ENCODE results near the gene TCF4.

TCF4 gene

DNA sequence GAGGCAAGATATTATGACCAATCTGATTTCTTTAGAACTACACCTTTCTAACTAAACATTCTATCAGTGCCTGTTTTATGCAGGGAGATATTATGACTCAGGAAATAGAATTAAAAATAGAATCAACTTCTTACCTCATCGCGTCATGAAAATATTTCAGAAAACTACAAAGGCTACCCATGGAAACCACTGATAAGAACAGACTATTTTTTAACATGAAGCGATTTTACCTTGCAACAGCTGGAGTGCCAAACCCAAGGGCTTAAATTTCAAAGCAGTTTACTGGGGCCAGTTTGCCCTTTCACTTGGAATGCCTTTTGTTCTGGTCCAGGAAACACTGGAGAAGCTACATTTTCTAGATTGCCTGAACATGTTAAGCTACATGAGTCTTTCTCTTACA is 323.9 kb downstream of the TCF4 start:
- Histone ChIP-seq H2AFZ (ENCODE audit: low read length) (no peak overlapping the region), H3K9me3 (replicated peaks; ENCODE audit: insufficient read depth, low read length) (no peaks in the 10 kb centered on the region), H3K9me2 (replicated peaks; ENCODE audit: insufficient read depth, low read length) (no peaks in the 10 kb centered on the region), H3K27ac (ENCODE audit: low read length) (peak overlapping the region; percentile 99), H3K4me3 (ENCODE audit: low read length) (no peak overlapping the region), H3K27me3 (replicated peaks; ENCODE audit: insufficient read depth, low read length) (no peaks in the 10 kb centered on the region), H3F3A (ENCODE audit: insufficient read depth, low read length) (peaks cover 50% of the 10 kb centered on the region), H4K20me1 (ENCODE audit: insufficient read depth, low read length) (no peaks in the 10 kb centered on the region), H3K4me1 (ENCODE audit: low read length) (peaks cover 54% of the 10 kb centered on the region), H3K4me2 (ENCODE audit: low read depth, low read length) (peak overlapping the region; percentile 46; the same call in 1 of the 2 replicates), H3K79me2 (ENCODE audit: low read length) (peaks cover 59% of the 10 kb centered on the region), H3K36me3 (replicated peaks; ENCODE audit: insufficient read depth, low read length) (peaks cover 15% of the 10 kb centered on the region), H3K9ac (ENCODE audit: low read length) (peak overlapping the region; percentile 44; the same call in 1 of the 2 replicates)
- DNase-seq, result peak; percentile 82
- TF ChIP-seq EZH2 (optimal IDR thresholded peaks at IDR 0.05; ENCODE audit: low read depth, low read length), result no peak

DNA sequence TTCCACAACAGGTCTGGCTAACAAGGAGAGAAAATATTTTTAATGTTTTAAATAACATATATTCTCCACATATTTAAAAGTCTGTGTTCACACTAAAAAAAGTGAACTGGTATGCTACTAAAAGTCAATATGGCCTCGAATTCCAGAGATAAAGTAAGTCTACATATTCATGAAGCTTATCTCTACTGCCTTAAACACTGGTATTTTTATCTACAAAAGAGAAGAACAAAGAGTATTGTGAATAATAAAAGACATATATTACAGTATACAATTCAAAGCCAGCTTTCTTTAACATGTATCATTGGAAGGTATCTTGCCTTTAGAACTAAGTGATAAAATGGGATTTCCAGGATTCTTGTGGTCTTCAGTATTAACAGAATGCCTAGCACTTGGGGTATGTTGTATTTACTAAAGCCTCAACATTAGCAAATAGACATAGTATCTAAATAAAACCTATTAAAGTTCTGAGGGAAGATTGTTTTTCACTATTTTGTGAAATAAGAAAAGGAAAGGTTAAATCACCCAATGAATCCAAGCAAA is 325.9 kb downstream of the TCF4 start:
- Histone ChIP-seq H3K9ac (ENCODE audit: low read length) (no peak overlapping the region), H3K36me3 (replicated peaks; ENCODE audit: insufficient read depth, low read length) (peaks cover 15% of the 10 kb centered on the region), H3F3A (ENCODE audit: insufficient read depth, low read length) (peaks cover 30% of the 10 kb centered on the region), H3K79me2 (ENCODE audit: low read length) (peaks cover 54% of the 10 kb centered on the region), H3K9me2 (replicated peaks; ENCODE audit: insufficient read depth, low read length) (no peaks in the 10 kb centered on the region), H3K27ac (ENCODE audit: low read length) (no peak overlapping the region), H4K20me1 (ENCODE audit: insufficient read depth, low read length) (no peaks in the 10 kb centered on the region), H3K4me2 (ENCODE audit: low read depth, low read length) (no peak overlapping the region), H3K9me3 (replicated peaks; ENCODE audit: insufficient read depth, low read length) (no peaks in the 10 kb centered on the region), H3K27me3 (replicated peaks; ENCODE audit: insufficient read depth, low read length) (no peaks in the 10 kb centered on the region), H3K4me3 (ENCODE audit: low read length) (no peak overlapping the region), H3K4me1 (ENCODE audit: low read length) (peaks cover 35% of the 10 kb centered on the region), H2AFZ (ENCODE audit: low read length) (no peak overlapping the region)
- TF ChIP-seq, protein P1, sequence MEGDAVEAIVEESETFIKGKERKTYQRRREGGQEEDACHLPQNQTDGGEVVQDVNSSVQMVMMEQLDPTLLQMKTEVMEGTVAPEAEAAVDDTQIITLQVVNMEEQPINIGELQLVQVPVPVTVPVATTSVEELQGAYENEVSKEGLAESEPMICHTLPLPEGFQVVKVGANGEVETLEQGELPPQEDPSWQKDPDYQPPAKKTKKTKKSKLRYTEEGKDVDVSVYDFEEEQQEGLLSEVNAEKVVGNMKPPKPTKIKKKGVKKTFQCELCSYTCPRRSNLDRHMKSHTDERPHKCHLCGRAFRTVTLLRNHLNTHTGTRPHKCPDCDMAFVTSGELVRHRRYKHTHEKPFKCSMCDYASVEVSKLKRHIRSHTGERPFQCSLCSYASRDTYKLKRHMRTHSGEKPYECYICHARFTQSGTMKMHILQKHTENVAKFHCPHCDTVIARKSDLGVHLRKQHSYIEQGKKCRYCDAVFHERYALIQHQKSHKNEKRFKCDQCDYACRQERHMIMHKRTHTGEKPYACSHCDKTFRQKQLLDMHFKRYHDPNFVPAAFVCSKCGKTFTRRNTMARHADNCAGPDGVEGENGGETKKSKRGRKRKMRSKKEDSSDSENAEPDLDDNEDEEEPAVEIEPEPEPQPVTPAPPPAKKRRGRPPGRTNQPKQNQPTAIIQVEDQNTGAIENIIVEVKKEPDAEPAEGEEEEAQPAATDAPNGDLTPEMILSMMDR (IDR thresholded peaks at IDR 0.05; ENCODE audit: low read length), result no peak
- TF ChIP-seq EZH2 (optimal IDR thresholded peaks at IDR 0.05; ENCODE audit: low read depth, low read length) (no peak), EZH2phosphoT487 (IDR thresholded peaks at IDR 0.05; ENCODE audit: low read length) (no peak)
- DNase-seq, result no peak

DNA sequence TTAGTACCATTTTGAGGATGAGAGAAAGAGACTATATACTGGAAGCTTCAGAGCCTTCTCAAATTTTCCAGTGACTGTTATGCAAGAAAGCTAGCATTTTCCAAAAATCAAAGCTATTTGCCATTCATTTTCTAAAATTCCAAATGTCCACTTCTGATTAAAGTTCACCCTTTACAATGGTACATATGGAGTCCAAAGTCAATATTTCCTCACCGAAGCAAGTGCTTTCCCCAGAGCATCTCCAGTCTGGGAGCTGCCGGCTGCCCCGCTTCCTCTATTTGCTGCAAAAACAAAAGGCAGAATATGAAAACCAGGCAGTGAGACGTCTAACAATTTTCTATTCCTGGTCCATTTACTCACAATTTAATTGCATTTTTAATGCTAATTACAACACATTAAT is 326.7 kb downstream of the TCF4 start:
- DNase-seq, result no peak
- Histone ChIP-seq H3K9me2 (replicated peaks; ENCODE audit: insufficient read depth, low read length) (no peaks in the 10 kb centered on the region), H3F3A (ENCODE audit: insufficient read depth, low read length) (peaks cover 23% of the 10 kb centered on the region), H2AFZ (ENCODE audit: low read length) (no peak overlapping the region), H3K27ac (ENCODE audit: low read length) (no peak overlapping the region), H3K4me3 (ENCODE audit: low read length) (no peak overlapping the region), H3K9ac (ENCODE audit: low read length) (no peak overlapping the region), H3K4me2 (ENCODE audit: low read depth, low read length) (no peak overlapping the region), H3K27me3 (replicated peaks; ENCODE audit: insufficient read depth, low read length) (no peaks in the 10 kb centered on the region), H3K4me1 (ENCODE audit: low read length) (peaks cover 27% of the 10 kb centered on the region), H3K79me2 (ENCODE audit: low read length) (peaks cover 45% of the 10 kb centered on the region), H3K9me3 (replicated peaks; ENCODE audit: insufficient read depth, low read length) (no peaks in the 10 kb centered on the region), H3K36me3 (replicated peaks; ENCODE audit: insufficient read depth, low read length) (peaks cover 15% of the 10 kb centered on the region), H4K20me1 (ENCODE audit: insufficient read depth, low read length) (no peaks in the 10 kb centered on the region)
- no peak for TF ChIP-seq EZH2 (optimal IDR thresholded peaks at IDR 0.05; ENCODE audit: low read depth, low read length)
- TF ChIP-seq, protein P1 (IDR thresholded peaks at IDR 0.05; ENCODE audit: low read length), result no peak
- TF ChIP-seq EZH2phosphoT487 (IDR thresholded peaks at IDR 0.05; ENCODE audit: low read length), result no peak

DNA sequence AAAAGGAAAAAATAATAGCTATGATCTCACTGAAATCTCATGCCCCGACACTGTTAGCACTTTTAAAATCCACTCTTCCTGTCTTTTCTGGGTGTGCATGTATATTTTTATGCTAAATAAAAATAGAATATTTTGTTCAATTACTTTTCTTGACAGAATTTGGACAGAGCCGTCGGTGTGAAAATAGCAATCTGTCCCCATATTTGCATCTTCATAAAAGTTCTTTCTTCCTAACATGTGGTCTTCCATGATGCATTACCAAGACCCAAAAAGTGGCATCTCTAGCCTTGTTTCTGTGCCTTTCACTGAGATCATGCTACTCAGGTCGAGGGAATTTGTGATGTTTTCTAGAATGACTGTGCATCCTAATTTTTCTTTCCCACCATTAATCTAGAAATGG is 329.9 kb downstream of the TCF4 start:
- peaks cover 18% of the 10 kb centered on the region for H3K36me3 ChIP-seq (replicated peaks; ENCODE audit: insufficient read depth, low read length)
- H3K9ac ChIP-seq (ENCODE audit: low read length), result no peak overlapping the region
- no peaks in the 10 kb centered on the region for H3K9me2 ChIP-seq (replicated peaks; ENCODE audit: insufficient read depth, low read length)
- peaks cover 9% of the 10 kb centered on the region for H3F3A ChIP-seq (ENCODE audit: insufficient read depth, low read length)
- H3K4me3 ChIP-seq (ENCODE audit: low read length), result no peak overlapping the region
- no peaks in the 10 kb centered on the region for H3K27me3 ChIP-seq (replicated peaks; ENCODE audit: insufficient read depth, low read length)
- H3K4me2 ChIP-seq (ENCODE audit: low read depth, low read length), result no peak overlapping the region
- no peak overlapping the region for H2AFZ ChIP-seq (ENCODE audit: low read length)
- H3K79me2 ChIP-seq (ENCODE audit: low read length), result peaks cover 36% of the 10 kb centered on the region
- DNase-seq, result no peak
- H3K27ac ChIP-seq (ENCODE audit: low read length), result no peak overlapping the region
- no peak for TF ChIP-seq EZH2phosphoT487 (IDR thresholded peaks at IDR 0.05; ENCODE audit: low read length)
- TF ChIP-seq, protein P1 (IDR thresholded peaks at IDR 0.05; ENCODE audit: low read length), result no peak
- no peak for TF ChIP-seq EZH2 (optimal IDR thresholded peaks at IDR 0.05; ENCODE audit: low read depth, low read length)
- H3K9me3 ChIP-seq (replicated peaks; ENCODE audit: insufficient read depth, low read length), result no peaks in the 10 kb centered on the region
- H3K4me1 ChIP-seq (ENCODE audit: low read length), result peaks cover 12% of the 10 kb centered on the region
- H4K20me1 ChIP-seq (ENCODE audit: insufficient read depth, low read length), result no peaks in the 10 kb centered on the region
